ENCODE results near the gene MATCAP1. TPM values are rescaled to one million over a fixed set of nuclear protein-coding genes. Genes with fewer than 3 reads are reported as not detected.

Gene MATCAP1
- total RNA-seq, result 79.1 and 79.7 TPM in 2 replicates

GRCh38 chr16:67183627-67184452 lies at the start of gene MATCAP1:
TSS of gene MATCAP1 (minus strand) at chr16:67183963. CDS start at chr16:67180610, 3,353 bp downstream.
- intact Hi-C loops (cut with micrococcal nuclease), result loop anchor here (1.0 to 5.0 kb wide), 14 partner anchors 8 to 483 kb away; partner anchors contain the start of genes C16orf86, CBFB, E2F4 and ENKD1

- intact Hi-C loops (cut with micrococcal nuclease), result no loop called here
Observed at GRCh38 chr16:67230809-67231660, 47.3 kb upstream of the MATCAP1 start.

GRCh38 chr16:67229906-67230808 lies 46.4 kb upstream of the MATCAP1 start:
- intact Hi-C loops (cut with micrococcal nuclease), result loop anchor here (5.0 kb wide), 2 partner anchors 612 to 1612 kb away; partner anchors contain the start of genes TANGO6 and THAP11

- intact Hi-C loops (cut with micrococcal nuclease), result loop anchor here (5.0 kb wide), 2 partner anchors 613 to 1613 kb away; partner anchors contain the start of genes TANGO6 and THAP11
Observed at GRCh38 chr16:67228905-67229304, 45.1 kb upstream of the MATCAP1 start.

GRCh38 chr16:67228034-67228785 lies 44.4 kb upstream of the MATCAP1 start:
- intact Hi-C loops (cut with micrococcal nuclease), result loop anchor here (5.0 kb wide), 2 partner anchors 614 to 1614 kb away; partner anchors contain the start of genes TANGO6 and THAP11

DNA sequence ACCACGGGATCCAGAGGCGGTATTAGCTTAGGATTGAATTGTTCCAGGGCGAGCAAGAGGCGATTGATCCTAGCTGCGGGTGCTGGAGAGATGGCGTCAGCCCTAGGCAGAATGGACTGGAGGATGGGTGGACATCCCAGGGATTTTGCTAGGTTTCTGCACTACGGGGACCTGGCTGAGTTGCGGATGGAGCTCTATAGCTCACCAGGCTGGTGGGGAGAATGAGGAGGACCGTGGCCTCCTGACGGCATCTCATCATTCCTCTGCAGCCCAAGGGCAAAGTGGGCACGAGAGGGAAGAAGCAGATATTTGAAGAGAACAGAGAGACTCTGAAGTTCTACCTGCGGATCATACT lies 43.8 kb upstream of the MATCAP1 start:
- intact Hi-C loops (cut with micrococcal nuclease), result loop anchor here (1.0 to 5.0 kb wide), 10 partner anchors 9 to 1615 kb away; partner anchors contain the start of genes ACD, E2F4, FBXL8 and FHOD1

GRCh38 chr16:67226804-67227566 lies 43.2 kb upstream of the MATCAP1 start, which contains the start of gene TMEM208:
TSS of gene TMEM208 (plus strand) at chr16:67227130. CDS start at chr16:67227219, 89 bp downstream.
- intact Hi-C loops (cut with micrococcal nuclease), result loop anchor here (1.0 to 5.0 kb wide), 13 partner anchors 9 to 1615 kb away; partner anchors contain the start of genes ACD, E2F4, FBXL8 and FHOD1

DNA sequence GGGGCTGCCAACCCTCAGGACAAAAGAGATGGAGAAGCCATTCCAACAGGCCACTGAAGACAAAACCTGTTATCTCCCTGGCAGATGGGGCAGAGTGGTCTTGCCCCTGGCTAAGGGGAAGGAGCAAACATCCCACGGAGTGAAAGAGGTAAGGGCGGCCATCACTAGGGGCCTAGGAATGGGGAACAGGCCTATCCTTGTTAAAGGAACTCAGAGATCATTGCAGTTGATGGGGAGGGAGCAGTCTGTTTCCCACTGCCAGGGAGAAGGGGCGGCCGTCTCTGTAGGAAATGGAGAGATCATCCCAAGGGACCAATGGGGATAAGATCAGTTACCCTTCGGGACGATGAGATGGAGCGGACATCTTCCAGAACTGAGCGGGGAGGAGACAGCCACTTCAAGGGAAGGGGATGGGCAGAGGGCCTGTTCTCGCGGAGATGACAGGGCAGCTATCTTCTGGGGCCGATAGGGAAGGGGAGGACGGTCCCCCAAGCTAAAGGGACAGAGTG lies 42.6 kb upstream of the MATCAP1 start:
- intact Hi-C loops (cut with micrococcal nuclease), result loop anchor here (1.0 to 5.0 kb wide), 7 partner anchors 18 to 1616 kb away; partner anchors contain the start of genes GFOD2, MATCAP1, PHAF1 and PLEKHG4

DNA sequence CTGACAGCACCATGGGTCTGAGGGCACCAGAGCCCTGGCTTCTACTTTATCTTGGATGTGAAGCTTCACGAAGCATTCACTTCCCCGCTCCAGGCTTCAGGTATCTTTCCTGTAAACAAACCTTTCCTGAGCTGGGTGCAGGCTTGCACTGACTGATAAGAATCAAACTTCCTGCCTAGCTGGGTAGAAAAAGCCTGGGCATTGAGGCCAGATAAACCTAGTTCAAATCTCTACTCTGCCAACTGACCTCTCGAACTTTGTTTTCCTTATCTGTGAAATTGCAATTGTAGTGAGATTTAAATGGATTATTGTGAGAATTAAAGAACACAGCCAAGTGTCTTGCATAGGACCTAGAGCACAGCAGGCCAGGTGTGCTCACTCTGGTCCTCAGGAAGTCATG lies 40.2 kb upstream of the MATCAP1 start:
- intact Hi-C loops (cut with micrococcal nuclease), result no loop called here

GRCh38 chr16:67216612-67217490 lies 33.1 kb upstream of the MATCAP1 start:
- intact Hi-C loops (cut with micrococcal nuclease), result no loop called here

DNA sequence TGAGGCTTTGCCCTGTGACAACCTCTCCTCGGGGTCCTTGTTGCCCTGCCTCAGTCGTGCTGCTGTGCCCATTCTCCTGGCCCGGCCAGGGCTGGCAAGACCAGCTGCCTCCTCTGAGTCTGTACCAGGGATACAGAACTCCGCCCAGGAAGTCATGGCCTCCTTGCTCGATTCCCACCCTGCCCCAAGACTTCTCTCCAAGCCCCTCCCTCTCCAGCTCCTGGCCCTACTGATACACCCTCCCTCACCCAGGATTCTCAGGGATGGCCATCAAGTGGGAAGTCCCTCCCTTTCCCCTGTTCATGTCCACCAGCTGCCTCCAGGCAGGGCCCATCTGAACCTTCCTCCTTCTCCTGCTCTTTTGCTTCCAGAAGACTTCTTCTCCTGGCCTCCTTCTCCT lies 31.9 kb upstream of the MATCAP1 start:
- intact Hi-C loops (cut with micrococcal nuclease), result no loop called here

GRCh38 chr16:67213197-67214019 lies 29.6 kb upstream of the MATCAP1 start:
- intact Hi-C loops (cut with micrococcal nuclease), result no loop called here

- intact Hi-C loops (cut with micrococcal nuclease), result no loop called here
Observed at GRCh38 chr16:67212766-67213165, 29.0 kb upstream of the MATCAP1 start.

DNA sequence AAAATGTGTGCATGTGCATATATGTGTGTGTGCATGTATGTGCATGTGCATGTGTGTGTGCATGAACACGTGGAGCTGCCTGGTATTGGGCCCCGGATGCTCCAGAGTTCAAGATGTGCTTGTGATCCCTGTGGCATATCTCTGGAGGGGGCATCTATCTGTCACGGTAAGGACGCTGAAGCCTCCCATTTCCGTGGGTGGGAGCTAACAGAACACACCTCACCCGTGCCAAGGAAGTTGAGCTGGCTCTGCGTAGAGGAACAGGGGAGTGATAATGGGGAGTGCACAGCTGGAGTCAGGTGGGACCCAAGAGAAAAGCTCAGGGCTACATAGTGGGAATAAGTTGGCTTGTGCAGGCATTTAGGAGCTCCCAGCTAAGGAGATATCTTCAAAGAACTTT lies 27.9 kb upstream of the MATCAP1 start:
- intact Hi-C loops (cut with micrococcal nuclease), result no loop called here

DNA sequence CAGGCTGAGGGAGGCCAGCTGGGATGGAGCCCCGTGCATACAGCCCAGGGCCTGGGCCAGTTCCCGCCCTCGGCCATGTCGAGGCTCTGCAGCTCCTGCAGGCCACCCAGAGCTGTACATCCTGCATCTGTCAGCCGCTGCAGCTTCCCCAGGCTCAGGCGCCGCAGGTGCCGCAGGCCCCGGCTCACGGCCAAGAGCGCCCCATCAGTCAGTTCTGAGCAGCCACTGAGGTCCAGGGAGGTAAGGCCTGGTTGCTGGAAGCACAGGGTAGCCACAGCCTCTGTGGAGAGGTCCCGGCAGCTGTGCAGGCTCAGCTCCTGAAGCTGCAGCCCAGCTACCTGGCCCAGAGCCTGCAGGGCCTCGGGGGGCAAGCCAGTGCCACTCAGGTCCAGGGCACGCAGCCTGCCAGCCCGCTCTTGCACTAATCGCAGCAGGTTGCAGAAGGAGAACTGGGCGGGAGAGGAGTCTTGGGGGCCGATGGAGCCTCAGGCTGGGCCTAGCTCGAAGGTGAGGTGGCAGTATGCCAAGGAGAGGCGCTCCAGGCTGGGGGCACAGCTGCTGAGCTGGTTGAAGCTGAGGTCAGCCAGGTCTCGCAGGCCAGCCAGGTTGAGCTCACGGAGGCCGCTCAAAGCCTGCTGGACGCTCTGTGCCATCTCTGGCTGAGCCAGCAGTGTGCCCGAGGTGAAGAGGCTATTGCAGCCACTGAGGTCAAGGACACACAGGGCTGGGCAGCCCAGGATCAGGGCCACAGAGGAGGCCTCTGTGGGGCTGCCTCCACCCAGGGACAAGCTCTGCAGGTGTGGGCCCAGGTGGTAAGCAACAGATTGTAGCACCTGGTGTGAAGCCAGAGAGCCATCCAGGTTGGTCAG lies 26.5 kb upstream of the MATCAP1 start:
- intact Hi-C loops (cut with micrococcal nuclease), result no loop called here

GRCh38 chr16:67209565-67209964 lies 25.8 kb upstream of the MATCAP1 start:
- intact Hi-C loops (cut with micrococcal nuclease), result no loop called here

Data from T-helper 1 cell treated with Interleukin-12 subunit alpha and Interleukin-12 subunit beta and Interleukin-4 antibody, amounts not matched to agents 30 ng/mL and 1 ng/mL, for 36 hours (primary cell).